ENCODE results near the gene KIFC1.

The KIFC1 gene

GRCh38 chr6:33428966-33429749 lies 37.5 kb downstream of the KIFC1 start:
- no peak overlapping the region for H2AK5ac ChIP-seq (ENCODE audit: low read length)
- H3K27me3 ChIP-seq (ENCODE audit: insufficient read depth, low read length), result no peaks in the 10 kb centered on the region
- no peak overlapping the region for H4K91ac ChIP-seq (ENCODE audit: low read depth, low read length)
- no peak overlapping the region for H3K18ac ChIP-seq (ENCODE audit: low read length)
- peaks cover 2% of the 10 kb centered on the region for H3K9me3 ChIP-seq (ENCODE audit: insufficient read depth, low read depth, low read length)
- DNase-seq, result no peak
- H2BK120ac ChIP-seq (ENCODE audit: insufficient read depth, low read length, poor library complexity), result no peak overlapping the region
- H3K23ac ChIP-seq (ENCODE audit: low read length), result peak overlapping the region; percentile 18
- no CpG with 5 or more reads among the region's 5 CpGs for WGBS (ENCODE audit: extremely low coverage, insufficient coverage, insufficient read length)
- H2AFZ ChIP-seq (ENCODE audit: insufficient read depth, low read length, poor library complexity), result no peak overlapping the region
- no peaks in the 10 kb centered on the region for H3K36me3 ChIP-seq (ENCODE audit: control insufficient read depth in 1 of 2, insufficient read depth in 2 of 2, low read length in 2 of 2)
- no peak overlapping the region for H2BK5ac ChIP-seq (ENCODE audit: low read depth, low read length, poor library complexity)
- no peak overlapping the region for H3K4ac ChIP-seq (ENCODE audit: low read depth, low read length)
- peaks cover 10% of the 10 kb centered on the region for H3K79me1 ChIP-seq (ENCODE audit: low read length)
- no peak overlapping the region for H3K14ac ChIP-seq (ENCODE audit: low read length)
- no peak overlapping the region for H3K27ac ChIP-seq (ENCODE audit: low read depth, low read length)
- H4K8ac ChIP-seq (ENCODE audit: low read depth, low read length), result no peak overlapping the region
- H4K12ac ChIP-seq (ENCODE audit: low read depth, low read length), result no peak overlapping the region
- no peak overlapping the region for H3K4me3 ChIP-seq (ENCODE audit: low read depth, low read length)
- H3K4me1 ChIP-seq (ENCODE audit: control insufficient read depth in 1 of 2, insufficient read depth in 2 of 2, low read length in 2 of 2), result peaks cover 43 to 54% of the 10 kb centered on the region in 2 experiments
- H2BK12ac ChIP-seq (ENCODE audit: low read length), result no peak overlapping the region
- H3K4me2 ChIP-seq (ENCODE audit: low read length), result no peak overlapping the region
- H3K9ac ChIP-seq (ENCODE audit: low read length), result no peak overlapping the region
- peaks cover 6% of the 10 kb centered on the region for H3K79me2 ChIP-seq (ENCODE audit: control insufficient read depth, insufficient read depth, low read length, poor library complexity)

DNA sequence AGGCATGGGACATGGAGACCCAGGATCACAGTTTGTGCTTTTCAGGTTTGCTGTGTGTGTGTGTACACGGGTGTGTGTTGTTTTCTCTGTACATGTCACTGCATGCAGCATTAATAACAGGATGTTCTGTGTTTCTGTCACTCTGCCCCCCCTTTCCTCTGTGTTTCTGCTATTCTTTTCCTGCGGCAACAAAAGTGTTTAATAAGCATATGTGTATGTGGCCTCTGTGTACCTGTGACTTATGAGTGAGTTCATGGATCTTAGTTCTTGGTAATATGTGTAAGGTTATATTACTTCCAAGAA lies 38.1 kb downstream of the KIFC1 start:
- peaks cover 10% of the 10 kb centered on the region for H3K79me1 ChIP-seq (ENCODE audit: low read length)
- no peak overlapping the region for H2BK12ac ChIP-seq (ENCODE audit: low read length)
- H2AK5ac ChIP-seq (ENCODE audit: low read length), result no peak overlapping the region
- H4K91ac ChIP-seq (ENCODE audit: low read depth, low read length), result no peak overlapping the region
- no peak overlapping the region for H4K8ac ChIP-seq (ENCODE audit: low read depth, low read length)
- H3K9ac ChIP-seq (ENCODE audit: low read length), result no peak overlapping the region
- H3K23ac ChIP-seq (ENCODE audit: low read length), result peak overlapping the region; percentile 18
- no peak overlapping the region for H3K4me2 ChIP-seq (ENCODE audit: low read length)
- H3K4me1 ChIP-seq (ENCODE audit: control insufficient read depth in 1 of 2, insufficient read depth in 2 of 2, low read length in 2 of 2), result peaks cover 43 to 53% of the 10 kb centered on the region in 2 experiments
- WGBS (ENCODE audit: extremely low coverage, insufficient coverage, insufficient read length), result no CpG with 5 or more reads among the region's 2 CpGs
- H2AFZ ChIP-seq (ENCODE audit: insufficient read depth, low read length, poor library complexity), result no peak overlapping the region
- no peak overlapping the region for H2BK5ac ChIP-seq (ENCODE audit: low read depth, low read length, poor library complexity)
- no peak overlapping the region for H3K27ac ChIP-seq (ENCODE audit: low read depth, low read length)
- no peaks in the 10 kb centered on the region for H3K36me3 ChIP-seq (ENCODE audit: control insufficient read depth in 1 of 2, insufficient read depth in 2 of 2, low read length in 2 of 2)
- H2BK120ac ChIP-seq (ENCODE audit: insufficient read depth, low read length, poor library complexity), result no peak overlapping the region
- no peak overlapping the region for H3K14ac ChIP-seq (ENCODE audit: low read length)
- no peak overlapping the region for H3K4ac ChIP-seq (ENCODE audit: low read depth, low read length)
- H4K12ac ChIP-seq (ENCODE audit: low read depth, low read length), result no peak overlapping the region
- no peak for DNase-seq
- H3K79me2 ChIP-seq (ENCODE audit: control insufficient read depth, insufficient read depth, low read length, poor library complexity), result peaks cover 6% of the 10 kb centered on the region
- H3K27me3 ChIP-seq (ENCODE audit: insufficient read depth, low read length), result no peaks in the 10 kb centered on the region
- H3K18ac ChIP-seq (ENCODE audit: low read length), result no peak overlapping the region
- no peak overlapping the region for H3K4me3 ChIP-seq (ENCODE audit: low read depth, low read length)
- peaks cover 2% of the 10 kb centered on the region for H3K9me3 ChIP-seq (ENCODE audit: insufficient read depth, low read depth, low read length)

DNA sequence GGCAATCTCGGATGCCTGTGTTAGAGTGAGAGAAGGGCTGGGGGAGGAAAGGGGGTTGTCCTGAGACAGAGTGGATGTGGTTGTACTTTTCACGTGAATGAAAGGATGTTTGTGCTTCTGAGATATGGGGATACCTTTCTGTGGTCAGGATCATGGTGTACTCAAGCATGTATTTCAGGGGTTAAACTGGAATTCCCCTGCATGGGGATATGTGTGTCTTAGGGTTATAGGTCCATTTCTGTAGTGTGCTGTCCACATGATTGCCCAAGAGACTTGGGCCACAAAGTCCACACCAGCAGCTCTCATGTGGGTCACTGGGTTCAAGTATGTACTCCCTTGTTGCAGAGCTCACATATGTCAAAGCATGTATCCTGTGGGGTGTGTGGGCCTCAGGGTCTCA lies 38.7 kb downstream of the KIFC1 start:
- Histone ChIP-seq H2AK5ac (ENCODE audit: low read length) (no peak overlapping the region), H4K8ac (ENCODE audit: low read depth, low read length) (no peak overlapping the region), H3K36me3 (ENCODE audit: control insufficient read depth in 1 of 2, insufficient read depth in 2 of 2, low read length in 2 of 2) (peaks cover 3 to 5% of the 10 kb centered on the region in 2 experiments), H3K79me2 (ENCODE audit: control insufficient read depth, insufficient read depth, low read length, poor library complexity) (peaks cover 4% of the 10 kb centered on the region), H3K4me2 (ENCODE audit: low read length) (no peak overlapping the region), H2BK12ac (ENCODE audit: low read length) (no peak overlapping the region), H3K23ac (ENCODE audit: low read length) (no peak overlapping the region), H3K14ac (ENCODE audit: low read length) (no peak overlapping the region), H2AFZ (ENCODE audit: insufficient read depth, low read length, poor library complexity) (no peak overlapping the region), H4K12ac (ENCODE audit: low read depth, low read length) (no peak overlapping the region), H4K91ac (ENCODE audit: low read depth, low read length) (no peak overlapping the region), H3K9me3 (ENCODE audit: insufficient read depth, low read depth, low read length) (peaks cover 2% of the 10 kb centered on the region), H2BK5ac (ENCODE audit: low read depth, low read length, poor library complexity) (no peak overlapping the region), H3K4ac (ENCODE audit: low read depth, low read length) (no peak overlapping the region), H3K18ac (ENCODE audit: low read length) (no peak overlapping the region), H3K79me1 (ENCODE audit: low read length) (peaks cover 7% of the 10 kb centered on the region), H3K9ac (ENCODE audit: low read length) (no peak overlapping the region), H3K4me3 (ENCODE audit: low read depth, low read length) (no peak overlapping the region), H2BK120ac (ENCODE audit: insufficient read depth, low read length, poor library complexity) (no peak overlapping the region), H3K4me1 (ENCODE audit: control insufficient read depth in 1 of 2, insufficient read depth in 2 of 2, low read length in 2 of 2) (peaks cover 39 to 48% of the 10 kb centered on the region in 2 experiments), H3K27ac (ENCODE audit: low read depth, low read length) (no peak overlapping the region), H3K27me3 (ENCODE audit: insufficient read depth, low read length) (no peaks in the 10 kb centered on the region)
- DNase-seq, result no peak
- no CpG with 5 or more reads among the region's 2 CpGs for WGBS (ENCODE audit: extremely low coverage, insufficient coverage, insufficient read length)

GRCh38 chr6:33430991-33431879 lies 39.6 kb downstream of the KIFC1 start:
- Histone ChIP-seq H3K9me3 (ENCODE audit: insufficient read depth, low read depth, low read length) (peaks cover 2% of the 10 kb centered on the region), H2BK120ac (ENCODE audit: insufficient read depth, low read length, poor library complexity) (no peak overlapping the region), H3K14ac (ENCODE audit: low read length) (no peak overlapping the region), H3K9ac (ENCODE audit: low read length) (no peak overlapping the region), H3K79me1 (ENCODE audit: low read length) (peaks cover 4% of the 10 kb centered on the region), H3K27ac (ENCODE audit: low read depth, low read length) (no peak overlapping the region), H2AFZ (ENCODE audit: insufficient read depth, low read length, poor library complexity) (no peak overlapping the region), H2BK12ac (ENCODE audit: low read length) (no peak overlapping the region), H3K4me2 (ENCODE audit: low read length) (peak overlapping the region; percentile 68), H3K4me1 (ENCODE audit: control insufficient read depth in 1 of 2, insufficient read depth in 2 of 2, low read length in 2 of 2) (peaks cover 39 to 48% of the 10 kb centered on the region in 2 experiments), H3K23ac (ENCODE audit: low read length) (no peak overlapping the region), H4K8ac (ENCODE audit: low read depth, low read length) (no peak overlapping the region), H2BK5ac (ENCODE audit: low read depth, low read length, poor library complexity) (no peak overlapping the region), H3K4me3 (ENCODE audit: low read depth, low read length) (no peak overlapping the region), H3K36me3 (ENCODE audit: control insufficient read depth in 1 of 2, insufficient read depth in 2 of 2, low read length in 2 of 2) (peaks cover 6 to 12% of the 10 kb centered on the region in 2 experiments), H3K18ac (ENCODE audit: low read length) (peak overlapping the region; percentile 45), H3K4ac (ENCODE audit: low read depth, low read length) (no peak overlapping the region), H2AK5ac (ENCODE audit: low read length) (no peak overlapping the region), H4K12ac (ENCODE audit: low read depth, low read length) (no peak overlapping the region), H3K79me2 (ENCODE audit: control insufficient read depth, insufficient read depth, low read length, poor library complexity) (peaks cover 2% of the 10 kb centered on the region), H3K27me3 (ENCODE audit: insufficient read depth, low read length) (no peaks in the 10 kb centered on the region), H4K91ac (ENCODE audit: low read depth, low read length) (no peak overlapping the region)
- no peak for DNase-seq
- no CpG with 5 or more reads among the region's 12 CpGs for WGBS (ENCODE audit: extremely low coverage, insufficient coverage, insufficient read length)

All from trophoblast cell (in vitro differentiated cells and primary cell).